HT-29 (cell line): ENCODE measurements around the gene IMPDH2. TPM values are rescaled to one million over a fixed set of nuclear protein-coding genes. Genes with fewer than 3 reads are reported as not detected.

ENCODE experiments used
- DNase-seq: peaks from one replicate; pipeline ENCODE4 v3.0.0-alpha.2; 2015; ENCODE audit warnings: low spot score
- total RNA-seq: library from RNA; depleted of rRNA; stranded (reverse); fragments of >200 nt; shearing (Covaris generic); gene quantifications from 2 replicates; pipeline ENCODE4 v1.2.3, GENCODE V29; 2014

Gene IMPDH2
- total RNA-seq, 1 experiment from 2014 or later: 265 TPM

DNA sequence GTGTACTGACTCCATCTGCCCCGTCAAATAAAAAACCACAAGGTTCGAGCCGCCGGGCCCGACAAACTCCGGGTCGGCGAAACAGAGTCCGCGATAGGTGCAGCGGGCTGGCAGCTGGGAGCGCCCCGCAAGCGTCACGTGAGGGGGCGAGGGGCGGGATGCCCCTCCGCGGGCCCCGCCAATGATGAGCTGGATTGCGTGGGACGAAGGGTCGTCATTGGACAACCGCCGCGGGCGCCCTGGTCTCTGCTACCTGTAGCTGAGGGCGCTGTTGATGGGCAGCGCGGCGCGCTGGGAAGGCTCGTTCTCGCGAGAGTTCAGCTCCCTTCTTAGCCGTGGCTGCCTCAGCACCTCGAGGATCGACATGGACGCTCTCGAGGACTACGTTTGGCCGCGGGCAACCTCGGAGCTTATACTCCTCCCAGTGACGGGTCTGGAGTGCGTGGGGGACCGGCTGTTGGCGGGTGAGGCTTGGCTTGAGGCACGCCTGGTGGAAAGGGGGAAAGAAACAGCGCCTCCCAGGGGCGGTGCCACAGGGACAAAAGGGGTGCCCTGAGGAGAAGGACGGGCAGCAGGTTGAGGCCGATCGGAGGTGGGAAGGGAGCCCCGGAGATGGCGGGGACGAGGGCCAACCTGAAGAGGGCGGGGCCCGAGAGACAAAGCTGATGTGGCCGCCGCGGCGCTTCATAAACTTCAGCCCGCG is 22.0 kb downstream of the IMPDH2 start, which contains the start of gene WDR6:
Gene WDR6 (plus strand): TSS at position 324 of the 703 bp plus-strand sequence. CDS start 41 bp downstream, at position 365.
- peak; percentile 93 for DNase-seq

DNA sequence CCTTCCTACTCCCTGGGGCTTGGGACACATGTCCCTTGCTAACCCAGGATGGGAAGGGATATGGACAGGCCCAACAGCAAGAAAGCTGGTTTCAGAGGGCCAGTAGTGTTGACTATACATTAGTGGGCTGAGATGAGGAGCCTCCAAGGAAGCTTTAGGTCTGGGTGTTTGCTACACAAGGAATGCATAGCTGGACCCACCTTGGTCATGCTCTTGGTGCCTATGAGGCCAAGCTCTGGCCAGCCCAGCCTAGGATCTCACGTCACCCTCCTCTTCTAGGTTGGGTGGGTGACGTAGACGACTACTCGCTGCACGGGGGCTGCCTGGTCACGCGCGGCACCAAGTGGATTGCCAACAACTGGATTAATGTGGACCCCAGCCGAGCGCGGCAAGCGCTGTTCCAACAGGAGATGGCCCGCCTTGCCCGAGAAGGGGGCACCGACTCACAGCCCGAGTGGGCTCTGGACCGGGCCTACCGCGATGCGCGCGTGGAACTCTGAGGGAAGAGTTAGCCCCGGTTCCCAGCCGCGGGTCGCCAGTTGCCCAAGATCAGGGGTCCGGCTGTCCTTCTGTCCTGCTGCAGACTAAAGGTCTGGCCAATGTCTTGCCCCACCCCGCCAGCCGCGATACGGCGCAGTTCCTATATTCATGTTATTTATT is 22.7 kb downstream of the IMPDH2 start:
- peak; percentile 37 for DNase-seq

DNA sequence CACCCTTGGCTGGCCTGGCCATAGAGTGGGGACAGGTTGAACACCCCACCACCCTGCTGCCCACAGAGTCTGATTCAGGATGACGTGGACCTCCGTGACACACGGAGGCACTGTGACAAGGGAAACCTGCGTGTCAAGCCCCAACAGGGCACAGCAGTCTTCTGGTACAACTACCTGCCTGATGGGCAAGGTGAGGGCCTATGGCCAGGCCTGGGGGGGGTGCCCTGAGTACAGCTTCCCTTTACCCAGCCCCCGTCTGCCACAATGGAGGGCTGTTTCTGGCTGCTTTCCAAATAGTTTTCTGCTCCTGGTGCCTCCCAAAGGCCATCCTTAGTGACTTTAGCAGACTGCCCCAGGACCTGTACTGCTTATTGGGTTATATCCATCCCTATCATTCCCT is 23.2 kb downstream of the IMPDH2 start:
- no peak for DNase-seq

DNA sequence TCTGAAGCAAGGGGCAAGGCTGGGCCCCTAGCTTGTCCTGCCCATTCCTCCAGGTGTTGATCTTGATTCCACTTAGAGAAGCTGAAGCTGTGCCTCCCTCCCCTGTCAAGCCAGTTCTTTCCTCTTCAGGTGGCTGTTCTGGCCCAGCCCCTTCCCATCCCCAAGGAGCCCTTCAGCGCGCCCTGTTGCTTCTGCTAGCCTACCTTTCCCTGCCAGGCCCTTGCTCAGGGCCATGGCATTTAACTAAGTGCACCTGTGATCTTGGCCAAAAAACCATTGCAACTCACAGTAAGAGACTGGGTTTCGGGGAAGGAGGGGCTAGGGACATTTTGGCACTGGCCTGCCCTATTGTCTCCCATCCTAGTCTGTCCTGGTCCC is 23.9 kb downstream of the IMPDH2 start:
- DNase-seq: no peak

DNA sequence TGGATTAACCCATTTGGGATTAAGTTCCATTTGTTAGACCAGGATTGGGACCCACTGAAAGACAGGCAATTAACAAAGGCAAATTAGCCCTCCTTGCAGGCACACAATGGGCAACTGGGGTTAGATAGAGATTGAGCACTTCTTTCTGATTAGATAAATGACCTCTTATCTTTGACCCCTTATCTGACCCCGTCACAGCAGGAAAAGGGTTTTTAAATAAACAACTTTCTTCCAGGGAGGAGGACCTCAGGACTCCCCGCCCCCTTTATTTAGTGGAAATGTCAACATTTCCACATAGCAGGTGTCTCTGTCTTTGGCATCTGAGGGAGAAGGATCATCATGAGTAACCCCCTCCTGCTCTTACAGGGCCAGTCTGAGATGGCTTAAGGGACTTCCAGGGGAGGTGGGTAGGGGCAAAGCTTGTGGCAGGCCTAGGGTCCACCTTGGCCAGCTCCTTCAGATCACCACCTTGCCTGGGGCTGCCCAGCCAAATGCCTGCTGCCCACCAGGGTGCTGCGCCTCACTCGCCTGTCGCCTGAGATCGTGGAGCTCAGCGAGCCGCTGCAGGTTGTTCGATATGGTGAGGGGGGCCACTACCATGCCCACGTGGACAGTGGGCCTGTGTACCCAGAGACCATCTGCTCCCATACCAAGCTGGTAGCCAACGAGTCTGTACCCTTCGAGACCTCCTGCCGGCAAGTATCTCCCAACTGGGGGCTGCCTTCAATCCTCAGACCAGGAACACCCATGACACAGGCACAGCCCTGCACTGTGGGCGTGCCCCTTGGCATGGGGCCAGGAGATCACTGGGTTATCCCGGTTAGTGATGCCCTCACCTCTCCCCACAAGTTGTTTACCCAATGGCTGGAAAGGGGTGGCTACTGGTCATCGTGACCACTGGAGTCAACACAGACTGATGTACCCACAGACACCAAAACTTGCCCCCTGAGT is 24.6 kb downstream of the IMPDH2 start:
- peak; percentile 16 for DNase-seq

DNA sequence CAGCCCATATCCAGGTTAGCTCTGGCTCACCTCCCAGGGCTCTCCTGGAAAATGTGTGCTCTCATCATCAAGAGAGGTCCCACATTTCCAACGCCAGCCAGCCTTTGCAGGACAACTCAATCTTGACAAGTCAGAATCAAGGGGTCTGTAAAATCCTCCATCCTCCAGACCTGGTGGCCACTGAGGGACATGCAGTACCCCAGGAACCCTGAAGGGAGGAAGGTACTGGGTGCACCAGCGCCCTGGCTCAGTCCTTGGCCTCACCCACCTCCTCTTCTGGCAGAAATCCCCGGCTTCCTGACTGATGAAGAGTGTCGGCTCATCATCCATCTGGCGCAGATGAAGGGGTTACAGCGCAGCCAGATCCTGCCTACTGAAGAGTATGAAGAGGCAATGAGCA is 28.0 kb downstream of the IMPDH2 start:
- no peak for DNase-seq

DNA sequence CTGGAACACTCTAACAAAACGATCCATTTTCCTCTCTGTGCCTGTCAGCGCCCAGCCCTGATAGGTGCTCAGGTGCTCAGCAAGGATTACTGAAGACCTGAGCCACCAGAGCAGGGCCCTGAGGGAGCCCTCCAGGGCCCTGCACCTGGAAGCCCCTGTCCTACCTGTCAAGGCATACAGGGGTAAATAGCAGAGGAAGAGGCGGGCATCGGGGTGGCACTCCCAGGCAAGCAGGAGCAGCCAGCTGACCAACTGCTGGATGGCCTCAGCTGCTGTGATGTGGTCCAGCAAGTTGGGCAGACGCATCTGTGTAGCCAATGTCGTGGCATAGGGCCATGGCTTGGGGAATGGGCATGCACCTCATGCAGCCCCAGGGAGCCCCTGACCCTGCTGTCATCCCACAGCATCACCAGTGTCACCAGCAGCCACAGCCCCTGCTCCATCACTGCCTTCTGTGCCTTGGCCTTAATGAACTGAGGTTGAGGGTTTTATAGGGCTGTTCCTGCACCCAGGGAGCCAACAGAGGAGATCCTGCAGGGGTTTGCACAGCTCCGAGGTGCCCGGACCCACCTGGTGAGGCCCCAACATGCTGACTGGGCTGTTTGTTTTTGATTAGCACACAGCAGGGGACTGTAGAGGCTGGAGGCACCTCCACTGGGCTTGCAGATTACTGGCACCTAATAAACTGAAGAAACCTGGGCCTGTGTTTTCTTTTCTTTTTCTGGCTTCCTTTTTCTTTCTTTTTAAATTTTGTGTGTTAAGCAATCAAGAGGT is 29.9 kb downstream of the IMPDH2 start:
- no peak for DNase-seq

DNA sequence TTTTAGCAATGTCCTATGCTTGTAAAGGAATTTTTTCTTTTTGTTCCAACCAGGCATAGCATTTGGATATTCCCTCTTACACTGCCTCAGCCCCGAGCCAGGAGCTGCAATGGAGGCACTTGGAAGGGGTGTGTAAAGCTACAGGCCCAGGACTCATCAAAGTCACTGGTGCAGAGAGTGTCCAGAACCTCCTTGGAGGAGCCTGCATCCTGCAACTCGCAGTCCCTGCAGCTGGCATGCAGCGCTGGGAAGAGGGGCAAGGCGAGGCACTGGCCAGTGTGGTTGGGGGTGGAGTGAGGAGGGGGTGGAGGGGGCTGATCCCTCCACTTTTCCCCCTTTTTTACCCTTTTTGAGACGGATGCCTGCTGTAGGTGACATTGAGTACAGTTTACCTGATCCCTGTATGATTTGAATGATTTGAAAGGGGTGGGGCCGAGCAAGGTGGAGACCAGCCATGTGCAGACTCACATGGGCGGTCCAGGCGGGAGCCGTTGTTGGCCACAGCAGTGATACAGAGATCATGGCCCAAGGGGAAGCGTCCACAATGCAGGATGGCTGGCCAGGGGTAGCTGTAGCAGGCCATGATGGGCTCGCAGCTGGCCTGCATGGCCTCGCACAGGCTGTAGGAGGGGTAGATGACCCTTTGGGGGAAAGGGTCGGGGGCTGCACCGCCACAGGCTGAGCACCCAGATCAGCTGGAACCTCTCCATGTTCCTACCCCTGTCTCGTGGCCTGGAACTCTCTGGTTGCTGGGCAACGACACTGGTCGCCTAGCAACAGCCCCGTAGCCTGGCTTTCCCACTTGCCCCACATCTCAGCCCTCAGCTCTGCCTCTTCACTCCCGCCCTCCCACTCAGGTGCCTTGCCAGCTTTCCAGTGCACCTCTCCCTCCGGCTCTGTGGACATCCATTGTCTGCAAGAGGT is 31.2 kb downstream of the IMPDH2 start:
- DNase-seq: no peak

DNA sequence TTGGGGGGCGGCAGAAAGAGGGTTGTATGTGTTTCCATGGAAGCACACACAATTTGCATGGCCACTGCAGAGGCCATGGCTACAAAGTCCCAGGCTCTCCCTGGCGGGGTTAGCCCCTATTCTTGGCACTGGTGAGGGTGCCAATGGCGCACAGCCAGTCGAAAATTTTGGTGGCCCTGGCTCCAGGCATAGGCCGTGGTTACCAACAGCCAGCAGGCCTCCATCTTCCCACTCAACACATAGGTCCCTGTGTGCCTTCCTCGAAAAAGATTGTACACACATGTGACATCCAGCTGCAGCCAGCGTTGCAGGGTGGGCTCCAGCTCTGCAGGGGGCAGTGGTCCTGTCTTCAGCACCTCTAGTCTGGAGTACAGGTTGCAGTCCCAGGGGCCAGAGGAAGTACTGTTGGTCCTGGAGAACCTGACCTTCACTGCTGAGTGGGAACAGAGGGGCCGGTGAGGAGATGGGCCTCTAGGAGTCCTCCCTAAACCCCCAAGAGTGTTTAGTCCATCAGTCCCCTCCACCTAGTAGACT is 32.0 kb downstream of the IMPDH2 start:
- no peak for DNase-seq

DNA sequence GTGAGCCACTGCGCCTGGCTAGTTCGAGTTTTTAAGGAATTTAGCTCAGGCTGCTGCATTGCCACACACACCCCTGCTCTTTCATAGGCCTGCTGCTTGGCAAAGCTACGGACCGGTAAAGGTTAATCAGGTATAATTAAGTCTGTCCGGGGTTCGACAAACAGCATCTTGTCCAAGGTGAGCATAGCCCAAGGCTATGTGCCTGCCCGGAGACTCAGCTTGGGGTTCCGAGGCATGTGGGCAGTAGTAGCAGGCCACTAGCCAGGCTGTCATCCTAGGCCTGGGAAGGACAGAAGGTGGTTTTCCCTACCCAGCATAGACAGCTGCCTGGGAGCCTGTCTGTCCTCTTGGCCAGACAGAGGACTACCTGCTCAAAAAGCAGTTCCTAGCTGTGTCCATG is 32.6 kb downstream of the IMPDH2 start:
- no peak for DNase-seq

DNA sequence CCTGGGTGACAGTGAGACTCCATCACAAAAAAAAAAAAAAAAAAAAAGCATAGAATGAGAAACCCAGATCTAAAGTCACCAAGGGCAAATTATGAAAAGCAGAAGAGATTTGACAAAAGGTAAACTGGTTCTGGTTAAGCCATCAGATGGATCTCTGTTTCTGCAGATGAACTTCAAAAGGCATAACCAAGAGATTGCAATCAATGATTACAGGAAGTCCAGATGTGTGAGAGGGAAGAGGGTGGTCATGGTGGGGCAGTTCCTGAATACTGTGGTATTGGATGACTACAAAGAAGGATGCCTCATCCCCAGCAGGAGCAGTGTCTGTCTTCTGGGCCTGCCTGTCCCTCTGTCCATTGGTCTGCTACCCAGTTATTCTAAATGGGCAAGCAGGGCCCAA is 35.4 kb downstream of the IMPDH2 start:
- DNase-seq: no peak

DNA sequence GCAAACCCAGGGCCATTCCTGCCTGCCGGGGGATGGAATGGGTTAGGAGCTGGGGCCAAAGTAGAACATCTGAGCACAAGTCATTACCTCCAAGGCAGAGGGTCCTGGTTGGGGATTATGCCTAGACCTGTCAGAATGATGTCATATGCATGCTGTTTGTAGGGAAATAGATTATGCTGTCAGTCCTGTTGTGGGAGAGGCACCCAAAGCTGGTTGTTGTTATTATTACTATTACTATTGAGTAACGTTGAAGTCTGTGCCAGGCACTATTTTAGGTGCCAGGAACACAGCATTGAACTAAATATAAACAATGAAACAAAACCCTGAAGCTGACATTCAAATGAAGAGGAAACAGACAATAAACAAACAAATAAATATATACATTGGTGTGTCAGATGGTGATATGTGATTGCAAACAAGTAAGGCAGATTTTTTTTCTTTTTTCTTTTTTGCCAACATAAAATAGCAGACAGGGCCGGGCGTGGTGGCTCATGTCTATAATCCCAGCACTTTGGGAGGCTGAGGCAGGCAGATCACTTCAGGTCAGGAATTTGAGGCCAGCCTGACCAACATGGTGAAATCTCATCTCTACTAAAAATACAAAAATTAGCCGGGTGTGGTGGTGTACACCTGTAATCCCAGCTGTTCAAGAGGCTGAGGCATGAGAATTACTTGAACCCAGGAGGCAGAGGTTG is 37.2 kb downstream of the IMPDH2 start:
- no peak for DNase-seq

DNA sequence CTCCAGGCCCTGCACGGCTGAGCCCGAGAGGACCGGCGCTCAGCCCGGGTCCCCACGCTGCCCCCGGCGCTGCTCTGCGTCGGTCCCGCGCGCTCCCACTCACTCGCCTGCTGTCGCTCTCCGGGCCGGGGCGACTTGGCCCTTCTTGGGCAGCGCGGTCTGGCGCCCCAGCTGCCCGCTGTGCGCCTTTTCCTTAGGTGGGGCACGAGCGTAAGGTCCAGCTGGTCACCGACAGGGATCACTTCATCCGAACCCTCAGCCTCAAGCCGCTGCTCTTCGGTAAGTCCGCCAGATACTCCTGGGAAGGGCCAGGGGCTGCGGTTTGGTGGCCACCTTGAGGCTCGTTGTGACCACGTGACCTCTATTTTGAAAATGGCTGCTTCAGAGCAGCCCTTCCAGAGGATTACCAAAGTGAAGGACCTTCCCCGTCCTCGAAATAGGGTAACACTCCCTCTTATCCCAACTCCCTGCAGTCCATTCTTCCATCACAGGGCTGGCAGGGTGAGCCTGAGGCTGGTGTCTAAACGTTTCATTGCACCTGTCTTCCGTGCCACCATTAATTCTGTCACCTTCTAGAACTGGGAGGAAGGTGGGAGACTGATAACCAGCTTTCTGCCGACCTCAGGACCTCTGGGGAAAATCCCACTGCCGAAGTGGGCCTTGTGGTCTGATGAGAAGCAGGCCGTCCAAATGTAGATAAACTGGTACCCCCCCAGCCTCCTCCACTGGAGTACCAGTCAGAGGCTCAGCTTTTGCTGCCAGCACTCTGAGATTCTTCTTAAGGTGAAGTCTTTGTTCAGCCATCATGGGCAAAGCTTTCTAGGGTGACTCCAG is 38.3 kb downstream of the IMPDH2 start:
- DNase-seq: peak; percentile 34

DNA sequence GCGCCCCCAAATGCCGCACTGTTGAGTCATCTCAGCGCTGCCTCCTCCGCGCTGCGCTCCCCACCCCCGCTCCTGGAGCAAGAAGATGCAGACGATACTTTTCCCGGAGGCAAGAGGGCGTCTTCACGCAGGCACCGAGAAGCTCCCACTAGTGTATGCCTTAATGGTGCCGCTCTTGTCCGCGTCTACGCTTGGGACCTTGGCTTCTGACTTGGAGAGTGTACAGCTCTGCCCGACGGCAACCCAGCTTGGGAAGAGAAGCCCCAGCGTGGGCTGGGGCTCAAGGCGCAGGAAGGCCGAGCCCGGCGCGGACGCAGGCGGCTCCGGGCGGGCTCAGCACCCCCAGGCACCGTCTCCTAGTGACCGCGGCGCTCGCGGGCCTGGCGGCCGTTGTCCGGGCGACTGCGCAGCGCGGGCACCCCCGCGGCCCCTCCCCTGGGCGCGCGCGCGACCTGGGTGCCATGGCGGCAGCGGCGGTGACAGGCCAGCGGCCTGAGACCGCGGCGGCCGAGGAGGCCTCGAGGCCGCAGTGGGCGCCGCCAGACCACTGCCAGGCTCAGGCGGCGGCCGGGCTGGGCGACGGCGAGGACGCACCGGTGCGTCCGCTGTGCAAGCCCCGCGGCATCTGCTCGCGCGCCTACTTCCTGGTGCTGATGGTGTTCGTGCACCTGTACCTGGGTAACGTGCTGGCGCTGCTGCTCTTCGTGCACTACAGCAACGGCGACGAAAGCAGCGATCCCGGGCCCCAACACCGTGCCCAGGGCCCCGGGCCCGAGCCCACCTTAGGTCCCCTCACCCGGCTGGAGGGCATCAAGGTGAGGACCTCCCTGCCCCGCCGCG is 39.2 kb downstream of the IMPDH2 start, which contains the start of gene P4HTM:
Gene P4HTM (plus strand): TSS at position 446 of the 840 bp plus-strand sequence. CDS start 16 bp downstream, at position 462.
- peak; percentile 70 for DNase-seq

DNA sequence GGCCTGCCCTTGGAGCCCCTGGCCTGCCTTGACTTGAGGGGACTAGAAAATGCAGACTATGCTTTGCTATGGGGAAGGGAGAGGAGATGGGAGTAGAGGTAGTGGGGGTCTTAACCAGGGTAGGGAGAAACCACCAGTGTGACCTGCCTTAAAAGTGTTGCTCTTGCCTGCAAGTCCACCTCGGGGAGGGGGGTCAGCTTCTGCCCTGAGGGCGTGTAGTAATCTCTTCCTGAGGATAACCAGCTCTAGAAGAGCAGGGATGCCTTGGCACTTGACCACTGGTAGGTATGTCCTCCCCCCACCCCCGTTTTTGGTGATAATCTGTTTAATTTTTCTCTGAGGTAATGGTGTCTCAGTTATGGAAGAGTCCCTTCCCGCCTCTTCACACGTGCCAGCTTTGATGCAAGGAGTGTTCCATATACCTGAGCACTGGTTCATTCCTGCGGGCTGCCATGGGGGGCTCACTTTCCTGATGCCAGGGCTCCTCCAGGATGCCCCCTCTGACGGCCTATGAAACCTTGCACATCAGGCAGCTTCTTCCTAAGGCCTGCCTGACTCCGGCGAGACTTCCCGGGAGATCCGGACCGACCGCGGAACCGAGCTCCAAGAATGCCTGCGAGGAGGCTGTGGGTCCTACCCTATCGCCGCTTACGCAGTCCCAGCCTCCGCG is 39.9 kb downstream of the IMPDH2 start:
- DNase-seq: no peak

DNA sequence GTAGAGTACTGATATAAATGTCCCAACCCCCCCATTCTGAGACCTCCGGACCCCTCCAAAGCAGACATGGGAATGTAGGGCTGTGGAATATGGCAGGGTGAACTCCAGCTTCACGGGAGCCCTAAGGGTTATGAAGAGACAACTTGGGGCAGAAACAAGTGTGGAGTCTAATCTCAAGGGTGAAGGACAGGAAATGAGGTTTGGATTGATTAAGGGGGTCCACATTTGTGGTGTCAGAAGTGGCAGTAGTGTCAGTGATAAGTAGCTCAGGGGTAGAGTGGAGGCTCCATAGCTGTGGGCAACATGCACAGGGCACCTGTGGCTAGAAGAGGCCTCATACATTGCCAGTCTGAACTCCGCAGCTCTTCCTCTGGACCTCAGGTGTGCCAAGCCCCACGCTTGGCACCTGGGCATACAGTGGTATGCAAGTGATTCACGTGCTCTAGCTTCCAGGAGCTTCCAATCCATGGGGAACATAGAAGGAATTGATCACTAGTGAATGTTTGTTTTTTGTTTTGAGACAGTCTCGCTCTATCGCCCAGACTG is 43.3 kb downstream of the IMPDH2 start:
- no peak for DNase-seq

DNA sequence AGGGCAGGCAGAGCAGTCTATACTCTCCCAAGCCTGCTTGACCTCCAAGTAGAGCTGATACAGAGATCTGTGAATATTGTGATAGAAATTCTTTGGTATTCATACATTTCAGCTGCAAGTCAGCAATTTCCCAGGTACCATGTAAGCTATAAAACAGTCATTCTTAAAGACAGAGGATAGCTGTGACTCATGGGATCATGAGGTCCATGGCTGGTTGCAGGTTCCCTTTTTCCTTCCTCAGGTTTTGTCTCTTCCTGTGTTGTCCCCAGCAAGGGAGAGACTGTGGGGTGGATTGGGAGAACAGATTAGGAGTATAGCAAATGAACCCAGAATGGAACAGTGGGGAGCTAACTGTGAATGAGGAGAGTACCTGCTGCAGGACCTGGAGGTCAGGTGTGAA is 44.5 kb downstream of the IMPDH2 start:
- no peak for DNase-seq
